ENCODE measurements around the gene HRH2. TPM values are rescaled to one million over a fixed set of nuclear protein-coding genes. Genes with fewer than 3 reads are reported as not detected.
"Not testable (repeated sequence)": the region's sequence is repeated elsewhere in the genome, so short reads cannot be mapped to it uniquely, and the experiment has no call there.

Gene HRH2
- total RNA-seq, 2 experiments from 2014 or later = 8.7 to 10.0 TPM

GRCh38 chr5:175750511-175750931 lies 92.7 kb downstream of the HRH2 start:
- peaks cover 36% of the 10 kb centered on the region for H3K27me3 Mint-ChIP-seq (ENCODE audit: low read depth)
- no peak overlapping the region for H3K4me3 Mint-ChIP-seq
- H3K36me3 Mint-ChIP-seq (ENCODE audit: low read depth) = no peaks in the 10 kb centered on the region
- no peaks in the 10 kb centered on the region for H3K4me1 Mint-ChIP-seq (ENCODE audit: low read depth)
- no peak for DNase-seq
- intact Hi-C loops (cut with micrococcal nuclease) = no loop called here
- CTCF ChIA-PET = no interaction called here
- no peaks in the 10 kb centered on the region for H3K9me3 Mint-ChIP-seq
- no peak overlapping the region for H3K27ac Mint-ChIP-seq

GRCh38 chr5:175751369-175751768 lies 93.5 kb downstream of the HRH2 start:
- DNase-seq = no peak
- Mint-ChIP-seq H3K27me3 (ENCODE audit: low read depth) (peaks cover 39% of the 10 kb centered on the region), H3K36me3 (ENCODE audit: low read depth) (no peaks in the 10 kb centered on the region), H3K4me3 (no peak overlapping the region), H3K27ac (no peak overlapping the region), H3K9me3 (no peaks in the 10 kb centered on the region), H3K4me1 (ENCODE audit: low read depth) (no peaks in the 10 kb centered on the region)
- intact Hi-C loops (cut with micrococcal nuclease) = no loop called here
- CTCF ChIA-PET = no interaction called here

- Mint-ChIP-seq H3K36me3 (ENCODE audit: low read depth) (no peaks in the 10 kb centered on the region), H3K27ac (no peak overlapping the region), H3K4me3 (no peak overlapping the region), H3K27me3 (ENCODE audit: low read depth) (peaks cover 40% of the 10 kb centered on the region), H3K9me3 (no peaks in the 10 kb centered on the region), H3K4me1 (ENCODE audit: low read depth) (no peaks in the 10 kb centered on the region)
- no peak for DNase-seq
- intact Hi-C loops (cut with micrococcal nuclease) = no loop called here
- CTCF ChIA-PET = interaction anchor here (0.7 kb wide), 1 partner anchor 217 kb away, joined by 3 read pairs; no protein-coding TSS in a partner anchor
Observed at GRCh38 chr5:175752826-175753535, 95.1 kb downstream of the HRH2 start.

- CTCF ChIA-PET = interaction anchor here (0.7 kb wide), 1 partner anchor 218 kb away, joined by 3 read pairs; no protein-coding TSS in a partner anchor
- Mint-ChIP-seq H3K4me3 (no peak overlapping the region), H3K4me1 (ENCODE audit: low read depth) (no peaks in the 10 kb centered on the region), H3K27me3 (ENCODE audit: low read depth) (peaks cover 36% of the 10 kb centered on the region), H3K9me3 (no peaks in the 10 kb centered on the region), H3K27ac (no peak overlapping the region), H3K36me3 (ENCODE audit: low read depth) (no peaks in the 10 kb centered on the region)
- DNase-seq = no peak
- intact Hi-C loops (cut with micrococcal nuclease) = no loop called here
Observed at GRCh38 chr5:175753536-175754402, 95.9 kb downstream of the HRH2 start.

GRCh38 chr5:175759991-175760390 lies 102.1 kb downstream of the HRH2 start:
- CTCF ChIA-PET = not testable (repeated sequence)

More at GRCh38 chr5:175759991-175760390, 102.1 kb downstream of the HRH2 start:
- H3K4me1 Mint-ChIP-seq (ENCODE audit: low read depth); H3K4me3 Mint-ChIP-seq; intact Hi-C loops (cut with micrococcal nuclease); DNase-seq; H3K9me3 Mint-ChIP-seq; H3K27ac Mint-ChIP-seq; H3K36me3 Mint-ChIP-seq (ENCODE audit: low read depth): not testable (repeated sequence)
- peaks cover 15% of the 10 kb centered on the region for H3K27me3 Mint-ChIP-seq (ENCODE audit: low read depth)

Other genes with a start within 250 kb of the HRH2 start
- gene DRD1, start 213.9 kb upstream of the HRH2 start, total RNA-seq = not detected
- gene SFXN1, start 179.5 kb upstream of the HRH2 start, total RNA-seq = 100 to 1,000 TPM; 350 to 358 TPM
- not detected for gene CPLX2, start 213.5 kb downstream of the HRH2 start, total RNA-seq

Data from activated naive CD4-positive, alpha-beta T cell treated with anti-CD3 and anti-CD28 coated beads for 36 hours (primary cell).